Measurements from ENCODE around the gene TBC1D19. TPM values are rescaled to one million over a fixed set of nuclear protein-coding genes. Genes with fewer than 3 reads are reported as not detected.

TBC1D19 gene
- total and polyA plus RNA-seq, 9 of the 15 experiments (the other 6 are each of a cell fraction or from before 2014, with no cell fraction given) = 0.73 to 5.6 (median 3.7) TPM

- TF ChIP-seq PBX2 (CRISPR knock-in tag; IDR thresholded peaks at IDR 0.05; ENCODE audit: low read depth) (no peak), PBX2 (tag; conservative IDR thresholded peaks at IDR 0.05; ENCODE audit: low read depth) (no peak), TRIM28 (IDR thresholded peaks at IDR 0.05) (no peak), HMGN3 (IDR thresholded peaks at IDR 0.05; ENCODE audit: borderline replicate concordance, extremely low read depth, insufficient read length, low read depth, low read length) (no peak), FOXA3 (CRISPR knock-in tag; conservative IDR thresholded peaks at IDR 0.05 in 1 of 2, IDR thresholded peaks at IDR 0.05 in 1 of 2) (no peak), RUNX1 (IDR thresholded peaks at IDR 0.05; ENCODE audit: low read depth) (no peak), SMC3 (conservative IDR thresholded peaks at IDR 0.05; ENCODE audit: insufficient read depth, low read depth, low read length) (no peak), AFF4 (CRISPR knock-in tag; IDR thresholded peaks at IDR 0.05) (no peak), JUND (IDR thresholded peaks at IDR 0.05; ENCODE audit: borderline replicate concordance, low read depth, low read length) (no peak), JUND (tag; IDR thresholded peaks at IDR 0.05; ENCODE audit: borderline replicate concordance, low read depth, low read length) (no peak)
These were observed 179.2 kb downstream of the TBC1D19 start (continued) for GRCh38 chr4:26763063-26763462.
